Right kidney (tissue), 1 donor: Measurements from ENCODE around the gene PTRH2.
"Not testable (repeated sequence)": the region's sequence is repeated elsewhere in the genome, so short reads cannot be mapped to it uniquely, and the experiment has no call there.

ENCODE experiments used
- DNase-seq: peaks from one replicate; pipeline ENCODE4 v3.0.0-alpha.2; 2016

PTRH2 gene

GRCh38 chr17:59671386-59671785 lies 35.8 kb downstream of the PTRH2 start:
- DNase-seq: no peak

GRCh38 chr17:59669944-59670343 lies 37.3 kb downstream of the PTRH2 start:
- no peak for DNase-seq

DNA sequence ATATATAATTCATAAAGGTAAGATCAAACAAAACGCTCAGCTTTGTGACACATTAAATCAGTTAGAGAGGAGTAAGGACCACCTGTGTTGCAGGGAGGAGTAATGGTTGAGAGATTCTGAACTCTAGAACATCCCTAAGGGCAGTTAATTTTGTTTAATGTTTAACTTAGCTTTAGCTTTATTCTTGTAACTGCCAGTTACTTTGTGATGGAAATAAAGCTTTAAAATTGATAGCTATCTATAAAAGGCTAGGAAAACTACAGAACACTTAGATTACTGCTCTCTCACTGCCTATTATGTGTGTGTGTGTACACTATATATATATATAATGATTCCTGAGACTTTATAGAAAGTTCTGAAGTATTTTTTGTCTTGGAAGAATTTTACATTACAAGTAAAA lies 37.8 kb downstream of the PTRH2 start:
- peak; percentile 8 for DNase-seq

DNA sequence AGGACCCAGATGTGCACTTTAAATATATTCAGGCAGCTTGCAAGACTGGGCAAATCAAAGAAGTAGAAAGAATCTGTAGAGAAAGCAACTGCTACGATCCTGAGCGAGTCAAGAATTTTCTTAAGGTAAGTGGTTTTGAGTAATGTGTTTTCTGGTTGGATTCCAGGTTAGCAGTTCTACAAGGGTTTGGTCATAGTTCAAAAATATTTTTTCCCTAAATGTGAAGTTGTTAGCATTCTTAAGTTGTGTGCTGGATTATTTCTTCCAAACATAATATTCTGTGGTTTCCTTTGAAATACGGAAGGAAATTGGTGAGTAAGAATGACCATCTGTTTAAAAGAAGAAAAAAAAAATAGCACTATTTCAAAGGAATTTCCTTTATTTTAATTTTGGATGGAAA lies 38.4 kb downstream of the PTRH2 start:
- DNase-seq: no peak

- no peak for DNase-seq
Observed at GRCh38 chr17:59666235-59666634, 41.0 kb downstream of the PTRH2 start.

GRCh38 chr17:59656624-59657023 lies 50.6 kb downstream of the PTRH2 start:
- not testable (repeated sequence) for DNase-seq

DNA sequence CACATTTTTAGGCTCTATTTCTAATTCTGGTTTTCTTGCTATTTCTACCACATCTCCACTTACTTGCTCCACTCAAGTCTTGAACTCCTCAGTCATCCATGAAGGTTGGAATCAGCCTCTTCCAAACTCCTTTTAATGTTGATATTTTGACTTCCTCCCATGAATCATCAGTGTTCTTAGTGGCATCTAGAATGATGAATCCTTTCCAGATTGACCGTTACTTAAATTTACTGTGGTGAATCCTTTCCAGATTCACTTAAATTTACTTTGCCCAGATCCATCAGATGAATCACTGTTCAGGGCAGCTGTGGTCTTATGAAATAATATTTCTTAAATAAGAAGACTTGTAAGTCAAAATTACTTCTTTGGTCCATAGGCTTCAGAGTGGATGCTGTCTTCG lies 55.1 kb downstream of the PTRH2 start:
- no peak for DNase-seq

- no peak for DNase-seq
Observed at GRCh38 chr17:59651346-59651745, 55.9 kb downstream of the PTRH2 start.

DNA sequence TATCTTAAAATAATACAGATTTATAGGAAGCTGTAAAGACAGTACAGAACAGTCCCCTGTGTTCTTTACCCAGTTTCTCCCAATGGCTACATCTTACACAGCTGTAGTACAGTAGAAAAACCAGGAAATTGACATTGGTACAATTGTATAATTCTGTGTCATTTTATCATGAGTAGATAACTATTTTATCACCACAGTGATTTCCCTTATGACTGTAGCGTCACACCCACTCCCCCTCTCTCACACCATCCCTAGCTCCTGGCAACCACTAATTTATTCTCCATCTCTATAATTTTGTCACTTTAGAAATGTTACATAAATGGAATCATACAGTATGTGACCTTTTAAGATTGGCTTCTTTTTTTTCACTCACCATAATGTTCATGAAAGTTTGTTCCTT lies 56.6 kb downstream of the PTRH2 start:
- DNase-seq: no peak

DNA sequence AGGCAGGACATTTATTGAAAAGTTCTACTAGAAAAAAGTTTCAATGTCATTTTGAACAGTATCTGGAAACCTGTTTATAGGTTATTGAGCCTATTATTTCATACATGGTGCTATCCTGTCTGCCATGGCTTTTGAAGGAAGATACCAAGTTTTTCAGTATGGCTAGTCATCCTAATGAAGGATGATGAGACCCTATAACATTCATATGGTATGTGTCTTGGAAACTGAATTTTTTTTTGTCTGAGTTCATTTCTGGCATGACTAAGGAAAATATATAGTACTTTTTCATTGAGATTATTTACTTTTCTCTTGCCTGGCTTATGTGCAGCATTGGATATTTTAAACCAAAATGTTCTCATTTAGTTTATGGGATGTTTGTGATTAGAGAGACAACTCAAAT lies 57.3 kb downstream of the PTRH2 start:
- DNase-seq: no peak
